GM12872 (cell line): ENCODE measurements around the gene RASGEF1B.
A peak's percentile ranks its signal among the peaks of the same experiment; 100 is the strongest.

ENCODE experiments used
- TF ChIP-seq, protein P1 (sequence below): IDR thresholded peaks from 3 replicates; pipeline ENCODE4 v1.5.1; 2011; ENCODE audit warnings: low read depth, mild to moderate bottlenecking, low read length, moderate library complexity; ENCODE audit not compliant: insufficient read depth

RASGEF1B gene

DNA sequence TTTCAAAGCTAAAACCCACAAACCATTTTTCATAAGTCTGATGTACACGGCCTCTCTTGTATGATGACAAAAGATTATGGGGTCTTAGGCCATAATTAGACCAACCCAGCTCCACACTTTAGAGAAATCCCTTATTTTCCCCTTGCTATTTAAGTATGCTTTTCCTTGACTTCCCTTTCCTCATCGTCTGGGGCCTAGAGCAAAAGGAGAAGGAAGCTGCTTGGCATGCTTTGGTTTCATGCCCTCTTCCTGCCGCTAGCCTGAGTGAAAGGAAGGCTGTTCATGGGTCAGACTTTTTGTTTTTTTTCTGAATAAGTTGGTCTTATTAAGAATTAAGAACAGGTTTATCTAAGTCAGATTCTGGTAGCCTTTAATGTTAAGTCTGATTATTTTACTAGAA lies 10.6 kb upstream of the RASGEF1B start:
- TF ChIP-seq, protein P1, sequence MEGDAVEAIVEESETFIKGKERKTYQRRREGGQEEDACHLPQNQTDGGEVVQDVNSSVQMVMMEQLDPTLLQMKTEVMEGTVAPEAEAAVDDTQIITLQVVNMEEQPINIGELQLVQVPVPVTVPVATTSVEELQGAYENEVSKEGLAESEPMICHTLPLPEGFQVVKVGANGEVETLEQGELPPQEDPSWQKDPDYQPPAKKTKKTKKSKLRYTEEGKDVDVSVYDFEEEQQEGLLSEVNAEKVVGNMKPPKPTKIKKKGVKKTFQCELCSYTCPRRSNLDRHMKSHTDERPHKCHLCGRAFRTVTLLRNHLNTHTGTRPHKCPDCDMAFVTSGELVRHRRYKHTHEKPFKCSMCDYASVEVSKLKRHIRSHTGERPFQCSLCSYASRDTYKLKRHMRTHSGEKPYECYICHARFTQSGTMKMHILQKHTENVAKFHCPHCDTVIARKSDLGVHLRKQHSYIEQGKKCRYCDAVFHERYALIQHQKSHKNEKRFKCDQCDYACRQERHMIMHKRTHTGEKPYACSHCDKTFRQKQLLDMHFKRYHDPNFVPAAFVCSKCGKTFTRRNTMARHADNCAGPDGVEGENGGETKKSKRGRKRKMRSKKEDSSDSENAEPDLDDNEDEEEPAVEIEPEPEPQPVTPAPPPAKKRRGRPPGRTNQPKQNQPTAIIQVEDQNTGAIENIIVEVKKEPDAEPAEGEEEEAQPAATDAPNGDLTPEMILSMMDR: no peak

DNA sequence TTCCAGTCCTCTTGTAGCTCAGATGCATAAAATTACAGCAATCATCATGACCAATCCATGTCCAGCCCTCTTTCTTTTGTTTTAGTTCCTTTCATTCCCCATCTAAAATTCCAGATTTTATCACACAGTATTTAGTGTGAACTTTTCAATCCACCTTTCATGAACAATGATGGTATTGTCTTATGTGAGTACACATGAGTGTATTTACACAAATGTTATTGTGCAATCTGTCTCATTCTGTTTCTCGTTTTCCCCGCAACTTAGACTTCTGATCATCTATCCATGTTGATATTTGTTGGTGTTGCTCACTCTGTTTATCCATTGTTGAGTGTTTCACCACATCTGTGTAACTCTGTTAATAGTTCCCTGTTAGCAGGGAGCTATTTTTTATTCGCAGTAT lies 9.4 kb upstream of the RASGEF1B start:
- TF ChIP-seq, protein P1: no peak

DNA sequence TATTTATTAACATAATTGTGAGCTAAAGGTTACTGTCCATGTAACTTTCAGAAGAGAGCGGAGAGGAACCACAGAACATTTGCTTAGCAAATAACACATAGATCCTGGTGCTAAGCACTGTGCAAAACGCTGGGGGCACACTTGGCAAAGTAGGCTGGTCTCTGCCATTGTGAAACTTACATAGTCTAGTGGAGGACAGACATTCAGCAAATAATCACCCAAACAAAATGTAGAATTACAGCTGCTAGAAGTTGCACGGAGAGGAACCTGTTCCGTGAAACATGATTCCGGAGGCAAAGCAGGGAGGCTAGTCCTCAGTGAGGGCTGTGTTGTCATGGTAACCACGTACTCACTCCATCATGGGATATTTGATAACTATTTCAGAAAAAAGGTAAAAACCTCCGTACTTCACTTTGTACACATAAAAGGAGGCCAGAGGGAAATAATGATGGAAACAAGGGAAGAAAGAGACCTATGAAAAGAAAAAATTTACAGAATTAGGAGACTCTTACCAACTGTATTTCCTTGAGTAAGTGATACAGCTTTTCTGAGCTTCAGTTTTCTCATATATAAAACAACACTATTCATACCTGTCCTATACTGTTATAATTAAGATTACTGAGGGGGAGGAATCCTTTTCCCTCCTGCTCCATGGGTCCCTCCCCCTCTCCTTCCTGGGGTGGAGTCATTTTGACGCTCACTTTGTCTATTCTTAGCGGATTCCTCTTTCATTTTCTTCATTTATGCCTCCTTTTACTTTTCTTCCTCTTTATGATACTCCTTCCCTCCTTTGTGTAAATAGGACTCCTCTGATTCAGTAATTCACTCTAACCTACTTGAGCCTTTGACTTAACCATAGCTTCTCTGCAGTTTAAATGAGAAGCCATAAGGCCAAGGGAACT lies 825 bp upstream of the RASGEF1B start:
- TF ChIP-seq, protein P1: peak; percentile 54

DNA sequence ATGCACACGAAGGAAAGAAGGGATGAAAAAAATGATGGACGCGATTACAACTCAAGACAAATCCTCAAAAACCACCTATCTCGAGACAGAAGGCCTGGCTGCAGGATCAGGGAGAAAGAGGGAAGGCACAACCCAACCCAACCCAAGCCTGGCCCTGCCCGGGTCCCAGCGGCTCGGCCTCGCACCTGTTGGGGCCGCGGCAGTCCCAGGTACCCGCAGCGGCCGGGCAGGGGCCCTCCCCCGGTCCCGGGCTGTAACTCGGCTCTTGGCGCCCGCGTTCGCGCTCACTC lies 464 bp downstream of the RASGEF1B start:
- TF ChIP-seq, protein P1: no peak

DNA sequence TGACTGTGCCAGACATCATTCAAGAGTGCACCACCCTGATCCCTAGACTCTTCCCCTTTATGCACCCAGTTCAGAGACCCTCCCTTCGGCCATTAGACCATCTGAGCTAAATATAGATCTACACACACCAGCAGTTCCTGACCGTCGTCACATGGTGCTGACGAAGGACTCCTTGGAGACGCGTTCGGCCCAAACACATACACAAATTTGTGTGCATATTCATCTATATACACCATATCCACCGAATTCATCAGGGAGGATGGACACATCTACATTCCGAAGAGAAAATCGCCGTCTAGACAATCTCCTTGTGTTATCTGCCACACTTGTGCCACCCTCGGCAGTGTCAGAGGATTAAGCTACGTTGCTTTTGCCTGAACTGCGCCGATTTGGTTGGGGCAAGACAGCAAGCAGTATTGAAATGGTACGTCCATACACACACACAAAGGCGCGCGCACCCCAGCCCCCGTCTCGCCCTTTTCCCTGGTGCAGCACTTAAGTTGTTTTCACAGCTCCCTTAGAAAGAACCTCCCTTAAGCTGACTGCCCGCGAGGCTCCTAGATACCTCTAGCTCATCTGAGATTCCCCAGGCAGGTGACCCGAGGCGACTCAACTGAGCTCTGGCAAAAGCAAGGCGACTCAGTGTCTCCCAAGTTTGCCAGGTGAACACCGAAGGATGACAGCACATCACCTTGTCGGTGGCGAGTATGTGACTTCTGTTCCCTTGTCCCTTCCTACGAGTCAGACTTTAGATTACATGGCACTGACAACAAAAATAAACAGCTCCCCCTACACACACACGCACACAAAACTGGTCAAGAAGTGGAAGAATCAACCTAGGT lies 1.0 kb downstream of the RASGEF1B start:
- TF ChIP-seq, protein P1: no peak

DNA sequence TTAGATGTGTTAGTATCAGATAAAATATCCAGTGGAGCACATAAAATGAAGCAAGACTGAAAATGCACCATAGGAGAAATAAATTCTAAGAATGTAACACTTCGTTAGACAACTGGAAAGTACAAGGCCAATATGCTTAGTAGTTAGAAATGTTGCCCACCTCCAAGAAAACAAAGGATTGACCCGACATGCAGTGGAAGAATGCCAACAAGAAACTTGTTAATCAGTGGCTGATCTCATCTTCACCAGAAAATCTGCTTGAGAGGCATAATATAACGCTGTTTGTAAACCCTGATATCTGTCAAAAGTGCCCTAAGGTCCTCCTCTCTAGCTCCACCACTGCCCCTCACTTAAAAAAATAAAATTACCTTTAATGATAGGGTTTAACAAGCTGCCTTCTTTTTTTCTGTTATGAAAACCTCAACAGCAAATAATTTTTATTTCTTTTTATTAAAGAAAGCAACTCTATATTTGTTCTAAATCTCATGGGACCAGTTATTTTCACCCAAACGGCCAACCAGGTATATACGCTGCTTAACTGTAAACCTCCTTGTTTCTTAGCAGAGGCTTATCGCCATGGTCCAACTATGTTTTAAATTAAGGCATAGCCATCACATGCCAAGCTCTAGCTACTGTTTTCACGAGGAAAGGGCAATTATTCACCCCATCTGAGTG lies 1.8 kb downstream of the RASGEF1B start:
- TF ChIP-seq, protein P1: no peak

DNA sequence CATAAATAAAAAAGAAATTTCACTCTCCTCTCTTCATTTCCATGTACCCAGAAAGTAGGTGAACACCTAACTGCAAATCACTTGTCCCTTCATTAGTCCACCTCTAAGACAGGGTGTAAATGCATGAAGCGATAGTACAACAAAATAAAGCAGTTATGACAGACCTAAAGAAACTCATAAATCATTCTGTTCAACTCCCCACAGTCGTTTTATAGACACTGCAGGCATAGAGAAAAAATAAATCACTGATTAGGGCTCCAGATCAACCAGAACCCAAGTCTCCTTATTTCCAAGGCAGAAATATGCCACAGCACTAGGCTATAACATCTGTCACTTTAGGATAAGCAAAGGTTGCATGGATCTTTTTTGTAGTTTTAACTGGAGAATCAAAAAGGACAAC lies 3.0 kb downstream of the RASGEF1B start:
- TF ChIP-seq, protein P1: no peak
